GM12878 (cell line): ENCODE results near the gene PACSIN3. TPM values are rescaled to one million over a fixed set of nuclear protein-coding genes. Genes with fewer than 3 reads are reported as not detected.

Source experiments
- ATAC-seq: fragments of 200-7000 bp; cut with Tn5 transposase; 3 replicates; pipeline ENCODE4 v1.9.1; 2020; ENCODE audit warnings: mild to moderate bottlenecking, moderate library complexity
- BruUV-seq: library from RNA; stranded (reverse); fragments of 400-500 nt; replicated peaks from 2 replicates; lab custom pipeline; 2021; lab: Mats Ljungman, UMichigan
- CTCF ChIA-PET: fragments of 300-600 bp; sonication (Branson Sonifier 250); formaldehyde crosslinking; extraction: SDS; loops from one replicate; lab custom pipeline; 2021; ENCODE audit warnings: inconsistent platforms; lab: Yijun Ruan, JAX
- POLR2A ChIA-PET: fragments of 350-600 bp; formaldehyde crosslinking; extraction: SDS; loops from one replicate; lab custom pipeline; 2021; ENCODE audit warnings: inconsistent platforms; lab: Charles Lee
- RAD21 ChIA-PET: fragments of 300-600 bp; sonication (Branson Sonifier 250); formaldehyde crosslinking; loops from one replicate; lab custom pipeline; 2023; ENCODE audit warnings: antibody characterized with exemption; ENCODE audit not compliant: unreplicated experiment; lab: Charles Lee
- SMC1A ChIA-PET: fragments of 300-600 bp; sonication (Branson Sonifier 250); formaldehyde crosslinking; loops from one replicate; lab custom pipeline; 2023; ENCODE audit not compliant: unreplicated experiment, uncharacterized antibody; lab: Charles Lee
- DNase-seq: peaks from one replicate; pipeline ENCODE4 v3.0.0-alpha.2; 2011; ENCODE audit warnings: low read depth, low spot score
- FAIRE-seq: peaks from 3 replicates; lab custom pipeline; 2011; peaks lifted over from hg19 to GRCh38; lab: Jason Lieb, UNC
- H2AFZ ChIP-seq: 2 replicates; pipeline ENCODE4 v1.6.0; 2011; ENCODE audit warnings: low read depth, low read length, control low read depth; ENCODE audit not compliant: control insufficient read depth
- H3K27ac ChIP-seq: 2 replicates; pipeline ENCODE4 v1.5.1; 2011; ENCODE audit warnings: control low read depth; ENCODE audit not compliant: control insufficient read depth, insufficient read depth
- H3K27me3 ChIP-seq, 2 experiments: replicated peaks in 1 of 2; 2 replicates each; pipeline versions ENCODE4 v1.6.0 to v1.6.1; 2011; ENCODE audit warnings: low read length in 1 of 2; ENCODE audit not compliant: control insufficient read depth in 2 of 2, insufficient read depth in 2 of 2
- H3K36me3 ChIP-seq, 2 experiments: 2 replicates each; pipeline ENCODE4 v1.5.1; 2011; ENCODE audit warnings: low read length in 1 of 2; ENCODE audit not compliant: control insufficient read depth in 2 of 2, insufficient read depth in 2 of 2
- H3K4me1 ChIP-seq: 2 replicates; pipeline ENCODE4 v1.6.1; 2011; ENCODE audit warnings: mild to moderate bottlenecking, low read length, moderate library complexity, mixed read lengths; ENCODE audit not compliant: control insufficient read depth, insufficient read depth
- H3K4me2 ChIP-seq: 2 replicates; pipeline ENCODE4 v1.6.0; 2011; ENCODE audit warnings: control low read depth; ENCODE audit not compliant: control insufficient read depth, insufficient read depth
- H3K4me3 ChIP-seq: fragments of 200-600 bp; sonication (generic); 2 replicates; pipeline ENCODE4 v1.5.1; 2016
- H3K79me2 ChIP-seq: 2 replicates; pipeline ENCODE4 v1.6.0; 2011; ENCODE audit warnings: low read length; ENCODE audit not compliant: control insufficient read depth, insufficient read depth
- H3K9ac ChIP-seq: 2 replicates; pipeline ENCODE4 v1.8.0; 2011; ENCODE audit warnings: low read length, control low read depth, mixed read lengths; ENCODE audit not compliant: control insufficient read depth, insufficient read depth
- H3K9me3 ChIP-seq: replicated peaks from 3 replicates; pipeline ENCODE4 v1.5.1; 2011; ENCODE audit warnings: mild to moderate bottlenecking, low read length; ENCODE audit not compliant: control insufficient read depth, insufficient read depth
- H4K20me1 ChIP-seq: 2 replicates; pipeline ENCODE4 v1.6.0; 2011; ENCODE audit not compliant: control insufficient read depth, insufficient read depth
- FOXK2 ChIP-seq: fragments of 450-650 bp; IDR thresholded peaks from 2 replicates; pipeline ENCODE4 v1.6.1; 2017; ENCODE audit warnings: mild to moderate bottlenecking, moderate library complexity
- IRF4 ChIP-seq: IDR thresholded peaks from 2 replicates; pipeline ENCODE4 v1.6.1; 2011; ENCODE audit warnings: low read depth, low read length
- MYC ChIP-seq: IDR thresholded peaks from 2 replicates; pipeline ENCODE4 v1.6.1; 2011; ENCODE audit warnings: mild to moderate bottlenecking, low read length, moderate library complexity, inconsistent platforms; ENCODE audit not compliant: insufficient read depth, insufficient replicate concordance, insufficient read length, severe bottlenecking
- POLR2A ChIP-seq: IDR thresholded peaks from 2 replicates; pipeline ENCODE4 v1.6.1; 2011; ENCODE audit warnings: low read depth, mild to moderate bottlenecking, low read length
- RAD21 ChIP-seq: IDR thresholded peaks from 2 replicates; pipeline ENCODE4 v1.6.1; 2011; ENCODE audit warnings: mild to moderate bottlenecking, low read depth, low read length, moderate library complexity; ENCODE audit not compliant: insufficient read depth
- RBBP5 ChIP-seq: fragments of 200-600 bp; sonication (generic); conservative IDR thresholded peaks from 2 replicates; pipeline ENCODE4 v1.6.1; 2016
- SP1 ChIP-seq: IDR thresholded peaks from one replicate; pipeline ENCODE4 v1.6.1; 2011; ENCODE audit warnings: low read depth, low read length
- SRF ChIP-seq, 2 experiments: IDR thresholded peaks; 2 replicates each; pipeline ENCODE4 v1.6.1; 2011; ENCODE audit warnings: low read depth in 2 of 2, low read length in 2 of 2, mild to moderate bottlenecking in 1 of 2, moderate library complexity in 1 of 2
- YY1 ChIP-seq: IDR thresholded peaks from 2 replicates; pipeline ENCODE4 v1.6.1; 2011; ENCODE audit warnings: low read depth, mild to moderate bottlenecking, low read length
- WGBS: methylation state at CpG from one replicate; pipeline ENCODE4 v1.1.6; 2016; ENCODE audit warnings: low lambda C conversion rate; ENCODE audit not compliant: insufficient replicate concordance, insufficient coverage; ENCODE audit errors: missing lambda C conversion rate; 5-methylcytosine and 5-hydroxymethylcytosine counted together
- in situ Hi-C: fragments of 300-500 bp; cut with MboI; formaldehyde crosslinking; loops from 9 replicates; pipeline ENCODE4 v1.14.3; 2018; ENCODE audit warnings: mixed read lengths
- intact Hi-C: fragments of 100-400 bp; cut with micrococcal nuclease; formaldehyde crosslinking; loops from one replicate; pipeline ENCODE4 v1.14.2; 2022; ENCODE audit not compliant: unreplicated experiment
- polyA plus RNA-seq, 11 experiments: library from polyadenylated mRNA; depleted of rRNA in 4 of 11; unstranded in 6 of 11; stranded (reverse) in 5 of 11; fragments of >200 nt; fragmentation: Nextera tagmentation in 4 of 11; fragmentation: Illumina TruSeq in 1 of 11; extraction: Ambion mirVana in 4 of 11; extraction: Trizol in 1 of 11; gene quantifications; 1 replicate in 1 of 11; 2 replicates in 10 of 11; pipeline versions ENCODE4 v1.2.1 to v1.2.3, GENCODE V29; 2011 to 2016; ENCODE audit warnings: inconsistent platforms in 2 of 11, missing spikeins in 2 of 11, low read depth in 1 of 11
- total RNA-seq, 4 experiments: library from RNA; depleted of rRNA in 3 of 4; stranded (reverse); fragments of >200 nt in 3 of 4; fragmentation: Illumina TruSeq in 1 of 4; extraction: Trizol in 1 of 4; gene quantifications; 2 replicates each; pipeline versions ENCODE4 v1.2.1 to v1.2.3, GENCODE V29; 2013 to 2021
- TF ChIP-seq, protein P1 (sequence below): fragments of 450-650 bp; formaldehyde crosslinking; IDR thresholded peaks from 2 replicates; pipeline ENCODE4 v1.4.0; 2020; ENCODE audit warnings: mild to moderate bottlenecking, moderate library complexity
- TF ChIP-seq, protein P2 (sequence below): fragments of 450-650 bp; IDR thresholded peaks from 2 replicates; pipeline ENCODE4 v1.6.1; 2016; ENCODE audit warnings: mild to moderate bottlenecking

The PACSIN3 gene
- total and polyA plus RNA-seq, 10 of the 15 experiments (the other 5 are each of a cell fraction or from before 2014, with no cell fraction given): 0.05 to 0.82 (median 0.22) TPM; not detected in 1

DNA sequence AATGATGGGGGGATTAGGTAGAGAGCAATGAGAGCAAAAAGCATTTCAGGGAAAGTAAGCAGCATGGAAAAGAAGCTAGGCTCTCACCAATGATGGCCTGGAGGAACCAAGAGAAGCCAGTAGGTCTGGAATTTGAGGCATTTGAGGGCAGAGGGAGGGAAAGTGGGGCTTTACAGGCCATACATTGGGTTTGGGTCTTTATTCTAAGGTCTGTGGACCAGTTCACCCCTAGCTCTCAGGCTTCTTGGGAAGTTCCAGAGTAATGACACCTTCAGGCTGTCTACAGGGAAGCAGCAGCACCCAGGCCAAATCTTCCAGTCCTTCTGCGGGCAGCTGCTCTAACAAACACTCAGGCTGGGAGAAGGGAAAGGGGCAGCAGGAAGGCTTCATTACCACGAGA is 39.0 kb downstream of the PACSIN3 start (continued):
- TF ChIP-seq, protein P1, sequence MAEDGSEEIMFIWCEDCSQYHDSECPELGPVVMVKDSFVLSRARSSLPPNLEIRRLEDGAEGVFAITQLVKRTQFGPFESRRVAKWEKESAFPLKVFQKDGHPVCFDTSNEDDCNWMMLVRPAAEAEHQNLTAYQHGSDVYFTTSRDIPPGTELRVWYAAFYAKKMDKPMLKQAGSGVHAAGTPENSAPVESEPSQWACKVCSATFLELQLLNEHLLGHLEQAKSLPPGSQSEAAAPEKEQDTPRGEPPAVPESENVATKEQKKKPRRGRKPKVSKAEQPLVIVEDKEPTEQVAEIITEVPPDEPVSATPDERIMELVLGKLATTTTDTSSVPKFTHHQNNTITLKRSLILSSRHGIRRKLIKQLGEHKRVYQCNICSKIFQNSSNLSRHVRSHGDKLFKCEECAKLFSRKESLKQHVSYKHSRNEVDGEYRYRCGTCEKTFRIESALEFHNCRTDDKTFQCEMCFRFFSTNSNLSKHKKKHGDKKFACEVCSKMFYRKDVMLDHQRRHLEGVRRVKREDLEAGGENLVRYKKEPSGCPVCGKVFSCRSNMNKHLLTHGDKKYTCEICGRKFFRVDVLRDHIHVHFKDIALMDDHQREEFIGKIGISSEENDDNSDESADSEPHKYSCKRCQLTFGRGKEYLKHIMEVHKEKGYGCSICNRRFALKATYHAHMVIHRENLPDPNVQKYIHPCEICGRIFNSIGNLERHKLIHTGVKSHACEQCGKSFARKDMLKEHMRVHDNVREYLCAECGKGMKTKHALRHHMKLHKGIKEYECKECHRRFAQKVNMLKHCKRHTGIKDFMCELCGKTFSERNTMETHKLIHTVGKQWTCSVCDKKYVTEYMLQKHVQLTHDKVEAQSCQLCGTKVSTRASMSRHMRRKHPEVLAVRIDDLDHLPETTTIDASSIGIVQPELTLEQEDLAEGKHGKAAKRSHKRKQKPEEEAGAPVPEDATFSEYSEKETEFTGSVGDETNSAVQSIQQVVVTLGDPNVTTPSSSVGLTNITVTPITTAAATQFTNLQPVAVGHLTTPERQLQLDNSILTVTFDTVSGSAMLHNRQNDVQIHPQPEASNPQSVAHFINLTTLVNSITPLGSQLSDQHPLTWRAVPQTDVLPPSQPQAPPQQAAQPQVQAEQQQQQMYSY (CRISPR knock-in tag): no peak
- TF ChIP-seq, protein P2, sequence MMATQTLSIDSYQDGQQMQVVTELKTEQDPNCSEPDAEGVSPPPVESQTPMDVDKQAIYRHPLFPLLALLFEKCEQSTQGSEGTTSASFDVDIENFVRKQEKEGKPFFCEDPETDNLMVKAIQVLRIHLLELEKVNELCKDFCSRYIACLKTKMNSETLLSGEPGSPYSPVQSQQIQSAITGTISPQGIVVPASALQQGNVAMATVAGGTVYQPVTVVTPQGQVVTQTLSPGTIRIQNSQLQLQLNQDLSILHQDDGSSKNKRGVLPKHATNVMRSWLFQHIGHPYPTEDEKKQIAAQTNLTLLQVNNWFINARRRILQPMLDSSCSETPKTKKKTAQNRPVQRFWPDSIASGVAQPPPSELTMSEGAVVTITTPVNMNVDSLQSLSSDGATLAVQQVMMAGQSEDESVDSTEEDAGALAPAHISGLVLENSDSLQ: no peak
- TF ChIP-seq MYC (no peak), RAD21 (no peak), SRF (IDR thresholded peaks at IDR 0.05; ENCODE audit: low read depth in 2 of 2, low read length in 2 of 2) (no peak)

DNA sequence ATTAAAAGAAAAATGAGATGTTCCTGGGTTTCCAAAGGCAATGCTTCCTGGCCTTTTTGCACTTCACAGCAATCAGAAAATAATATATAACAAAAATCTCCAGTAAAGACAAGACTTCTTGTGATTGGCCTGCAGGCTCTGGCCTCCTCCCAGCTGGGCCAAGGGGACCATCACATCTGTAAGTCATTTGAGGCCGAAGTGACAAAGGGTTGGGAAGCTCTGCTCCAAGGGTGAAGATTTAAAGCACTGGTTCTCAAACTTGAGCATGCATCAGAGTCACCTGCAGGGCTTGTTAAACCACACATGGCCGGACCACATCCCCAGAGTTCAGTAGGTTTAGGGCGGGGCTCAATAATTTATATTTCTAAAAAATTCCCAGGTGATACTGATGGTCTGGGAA is 41.7 kb downstream of the PACSIN3 start:
- Histone ChIP-seq H3K79me2 (no peaks in the 10 kb centered on the region), H3K27me3 (no peaks in the 10 kb centered on the region), H2AFZ (no peak overlapping the region), H3K36me3 (no peaks in the 10 kb centered on the region), H4K20me1 (no peaks in the 10 kb centered on the region), H3K4me2 (no peak overlapping the region), H3K4me3 (no peak overlapping the region), H3K9ac (no peak overlapping the region), H3K9me3 (no peaks in the 10 kb centered on the region), H3K4me1 (no peaks in the 10 kb centered on the region), H3K27ac (no peak overlapping the region)
- TF ChIP-seq SP1: no peak
- TF ChIP-seq YY1: no peak
- no peak for TF ChIP-seq IRF4
- no peak for TF ChIP-seq POLR2A
- TF ChIP-seq RBBP5: no peak
- TF ChIP-seq FOXK2: no peak
- no TSS peak for BruUV-seq
- DNase-seq: no peak
- RAD21 ChIA-PET: no interaction called here
- POLR2A ChIA-PET: no interaction called here
- 76% methylated on average over 3 of the region's 3 CpGs for WGBS
- CTCF ChIA-PET: interaction anchor here (2.4 to 4.3 kb wide), 2 partner anchors 8 to 224 kb away, joined by 6 to 18 read pairs; no protein-coding TSS in a partner anchor
- SMC1A ChIA-PET: interaction anchor here (1.4 kb wide), 1 partner anchor 13 kb away, joined by 3 read pairs; no protein-coding TSS in a partner anchor
- intact Hi-C loops: no loop called here
- ATAC-seq: no peak
- FAIRE-seq: no peak
- in situ Hi-C loops: no loop called here
